Neuronal stem cell (in vitro differentiated cells): Measurements from ENCODE around the gene PKP4.
A peak's percentile ranks its signal among the peaks of the same experiment; 100 is the strongest.

Experiments used
- DNase-seq: peaks from one replicate; pipeline ENCODE4 v3.0.0-alpha.2; 2013; ENCODE audit warnings: low spot score
- H2AFZ ChIP-seq: one replicate; pipeline ENCODE4 v1.6.1; 2013; ENCODE audit warnings: mild to moderate bottlenecking, low read length, inconsistent platforms
- H2AK5ac ChIP-seq: 2 replicates; pipeline ENCODE4 v1.6.1; 2013; ENCODE audit warnings: low read depth, mild to moderate bottlenecking, inconsistent platforms, low read length, moderate library complexity, mixed read lengths
- H2BK120ac ChIP-seq: 2 replicates; pipeline ENCODE4 v1.6.1; 2013; ENCODE audit warnings: low read depth, mild to moderate bottlenecking, inconsistent platforms, low read length, moderate library complexity, mixed read lengths
- H2BK12ac ChIP-seq: one replicate; pipeline ENCODE4 v1.6.1; 2013; ENCODE audit warnings: low read length, inconsistent platforms
- H2BK15ac ChIP-seq: 2 replicates; pipeline ENCODE4 v1.6.1; 2013; ENCODE audit warnings: mild to moderate bottlenecking, low read length, inconsistent platforms, mixed read lengths
- H2BK5ac ChIP-seq: one replicate; pipeline ENCODE4 v1.6.1; 2013; ENCODE audit warnings: inconsistent platforms, mild to moderate bottlenecking, low read length, moderate library complexity
- H3K14ac ChIP-seq: one replicate; pipeline ENCODE4 v1.6.1; 2013; ENCODE audit warnings: low read length, inconsistent platforms
- H3K18ac ChIP-seq: 2 replicates; pipeline ENCODE4 v1.6.1; 2013; ENCODE audit warnings: low read length, inconsistent platforms
- H3K23ac ChIP-seq: 2 replicates; pipeline ENCODE4 v1.6.1; 2013; ENCODE audit warnings: low read depth, mild to moderate bottlenecking, mixed read lengths, low read length, inconsistent platforms; ENCODE audit not compliant: poor library complexity
- H3K27ac ChIP-seq: replicated peaks from 3 replicates; pipeline ENCODE4 v1.5.1; 2013; ENCODE audit warnings: low read length, inconsistent platforms
- H3K27me3 ChIP-seq, 3 experiments: 2 replicates each; pipeline ENCODE4 v1.6.1; 2013; ENCODE audit warnings: low read length in 3 of 3, mild to moderate bottlenecking in 2 of 3, inconsistent platforms in 1 of 3, low read depth in 1 of 3, mixed read lengths in 1 of 3, moderate library complexity in 1 of 3; ENCODE audit not compliant: control insufficient read depth in 3 of 3, insufficient read depth in 3 of 3
- H3K36me3 ChIP-seq, 2 donors: replicated peaks in 1 of 2; 2 replicates each; pipeline ENCODE4 v1.6.1; 2013; ENCODE audit warnings: low read length in 2 of 2; ENCODE audit not compliant: control insufficient read depth in 2 of 2, insufficient read depth in 2 of 2
- H3K4ac ChIP-seq: 2 replicates; pipeline ENCODE4 v1.6.1; 2013; ENCODE audit warnings: inconsistent platforms, mild to moderate bottlenecking, low read length, moderate library complexity
- H3K4me1 ChIP-seq, 2 donors: 1 replicate in 1 of 2; 2 replicates in 1 of 2; pipeline ENCODE4 v1.6.1; 2013; ENCODE audit warnings: low read length in 2 of 2, low read depth in 1 of 2; ENCODE audit not compliant: control insufficient read depth in 2 of 2, insufficient read depth in 1 of 2
- H3K4me2 ChIP-seq: one replicate; pipeline ENCODE4 v1.6.1; 2013; ENCODE audit warnings: mild to moderate bottlenecking, low read length, inconsistent platforms; ENCODE audit not compliant: insufficient read depth, poor library complexity, severe bottlenecking
- H3K4me3 ChIP-seq, 2 donors: 2 replicates each; pipeline ENCODE4 v1.5.1; 2013; ENCODE audit warnings: low read length in 2 of 2, mild to moderate bottlenecking in 2 of 2, inconsistent platforms in 1 of 2, moderate library complexity in 1 of 2
- H3K79me1 ChIP-seq: one replicate; pipeline ENCODE4 v1.6.1; 2013; ENCODE audit warnings: low read depth, mild to moderate bottlenecking, inconsistent platforms, low read length, moderate library complexity
- H3K9ac ChIP-seq: one replicate; pipeline ENCODE4 v1.6.1; 2013; ENCODE audit warnings: mild to moderate bottlenecking, low read depth, low read length, inconsistent platforms; ENCODE audit not compliant: poor library complexity
- H3K9me3 ChIP-seq, 2 donors: replicated peaks in 1 of 2; 2 replicates each; pipeline versions ENCODE3 to v1.6.1; 2013; ENCODE audit warnings: low read length in 2 of 2, mild to moderate bottlenecking in 2 of 2, inconsistent platforms in 1 of 2, low read depth in 1 of 2, mixed read lengths in 1 of 2, moderate library complexity in 1 of 2; ENCODE audit not compliant: control insufficient read depth in 2 of 2, insufficient read depth in 1 of 2
- H4K8ac ChIP-seq: one replicate; pipeline ENCODE4 v1.6.1; 2013; ENCODE audit warnings: low read depth, mild to moderate bottlenecking, inconsistent platforms, low read length, moderate library complexity
- H4K91ac ChIP-seq: one replicate; pipeline ENCODE4 v1.6.1; 2013; ENCODE audit warnings: low read length, low read depth, mild to moderate bottlenecking, inconsistent platforms; ENCODE audit not compliant: poor library complexity
- WGBS, 2 donors: extraction: QIAGEN DNeasy Blood & Tissue Kit; methylation state at CpG; one replicate each; pipeline ENCODE4 v1.1.7; 2013; ENCODE audit warnings: missing lambda C conversion rate in 2 of 2, mixed read lengths in 1 of 2; ENCODE audit not compliant: insufficient read length in 2 of 2, insufficient replicate concordance in 1 of 2; ENCODE audit errors: extremely low coverage in 2 of 2; 5-methylcytosine and 5-hydroxymethylcytosine counted together

PKP4 gene

GRCh38 chr2:158570869-158571268 is 114.1 kb downstream of the PKP4 start:
- Histone ChIP-seq H3K4me3 (no peak overlapping the region), H3K79me1 (peaks cover 2% of the 10 kb centered on the region), H2BK15ac (no peak overlapping the region), H2BK12ac (no peak overlapping the region), H3K4me2 (no peak overlapping the region), H2AFZ (no peak overlapping the region), H3K18ac (no peak overlapping the region), H3K4me1 (no peaks in the 10 kb centered on the region), H3K9me3 (peaks cover 0 to 8% of the 10 kb centered on the region in 2 donors), H2BK5ac (no peak overlapping the region), H3K14ac (no peak overlapping the region), H3K23ac (no peak overlapping the region), H2AK5ac (no peak overlapping the region), H3K4ac (no peak overlapping the region), H3K27ac (no peak overlapping the region), H3K36me3 (no peaks in the 10 kb centered on the region), H4K91ac (no peak overlapping the region), H3K9ac (no peak overlapping the region), H4K8ac (no peak overlapping the region), H3K27me3 (no peaks in the 10 kb centered on the region), H2BK120ac (no peak overlapping the region)
- DNase-seq = no peak
- WGBS, 2 donors = no CpG with 5 or more reads among the region's 3 CpGs

- H3K14ac ChIP-seq = no peak overlapping the region
- H3K18ac ChIP-seq = no peak overlapping the region
- no peak overlapping the region for H2BK5ac ChIP-seq
- DNase-seq = no peak
- H4K8ac ChIP-seq = no peak overlapping the region
- H3K4me1 ChIP-seq = no peaks in the 10 kb centered on the region
- H3K4me3 ChIP-seq = no peak overlapping the region
- peaks cover 0 to 8% of the 10 kb centered on the region in 2 donors for H3K9me3 ChIP-seq
- H3K4ac ChIP-seq = no peak overlapping the region
- no peak overlapping the region for H2BK15ac ChIP-seq
- no peak overlapping the region for H3K23ac ChIP-seq
- H2BK12ac ChIP-seq = no peak overlapping the region
- H3K27ac ChIP-seq = no peak overlapping the region
- no peak overlapping the region for H4K91ac ChIP-seq
- no peak overlapping the region for H3K4me2 ChIP-seq
- no peaks in the 10 kb centered on the region for H3K36me3 ChIP-seq
- H3K27me3 ChIP-seq = no peaks in the 10 kb centered on the region
- no peaks in the 10 kb centered on the region for H3K79me1 ChIP-seq
- no peak overlapping the region for H2BK120ac ChIP-seq
- H3K9ac ChIP-seq = no peak overlapping the region
- no peak overlapping the region for H2AK5ac ChIP-seq
- no peak overlapping the region for H2AFZ ChIP-seq
- no CpG with 5 or more reads among the region's 1 CpG for WGBS, 2 donors
Observed at GRCh38 chr2:158573739-158574138, 117.0 kb downstream of the PKP4 start.

- H2BK12ac ChIP-seq = no peak overlapping the region
- no peaks in the 10 kb centered on the region for H3K27me3 ChIP-seq
- H3K4me2 ChIP-seq = no peak overlapping the region
- H3K4me3 ChIP-seq = no peak overlapping the region
- no peak overlapping the region for H3K4ac ChIP-seq
- H2BK15ac ChIP-seq = no peak overlapping the region
- H3K27ac ChIP-seq = no peak overlapping the region
- H3K23ac ChIP-seq = no peak overlapping the region
- H2AK5ac ChIP-seq = no peak overlapping the region
- peaks cover 0 to 8% of the 10 kb centered on the region in 2 donors for H3K9me3 ChIP-seq
- no peak overlapping the region for H4K91ac ChIP-seq
- no peak overlapping the region for H2BK5ac ChIP-seq
- H2AFZ ChIP-seq = no peak overlapping the region
- no peak overlapping the region for H3K14ac ChIP-seq
- no peak for DNase-seq
- H3K4me1 ChIP-seq = no peaks in the 10 kb centered on the region
- no peaks in the 10 kb centered on the region for H3K36me3 ChIP-seq
- no peak overlapping the region for H3K18ac ChIP-seq
- no peak overlapping the region for H2BK120ac ChIP-seq
- no peak overlapping the region for H4K8ac ChIP-seq
- no peak overlapping the region for H3K9ac ChIP-seq
- no peaks in the 10 kb centered on the region for H3K79me1 ChIP-seq
- no CpG with 5 or more reads among the region's 2 CpGs for WGBS, 2 donors
Observed at GRCh38 chr2:158575051-158575635, 118.4 kb downstream of the PKP4 start.

- Histone ChIP-seq H2BK15ac (no peak overlapping the region), H3K9me3 (peaks cover 0 to 6% of the 10 kb centered on the region in 2 donors), H2BK12ac (no peak overlapping the region), H3K18ac (no peak overlapping the region), H3K27ac (no peak overlapping the region), H3K36me3 (no peaks in the 10 kb centered on the region), H3K4me2 (no peak overlapping the region), H4K8ac (no peak overlapping the region), H3K27me3 (no peaks in the 10 kb centered on the region), H3K4ac (no peak overlapping the region), H2AFZ (no peak overlapping the region), H3K9ac (no peak overlapping the region), H3K14ac (no peak overlapping the region), H2BK5ac (no peak overlapping the region), H3K4me3 (peak overlapping the region in 1 of 2 donors; percentile 31), H2BK120ac (no peak overlapping the region), H3K79me1 (no peaks in the 10 kb centered on the region), H3K4me1 (no peaks in the 10 kb centered on the region), H4K91ac (no peak overlapping the region), H2AK5ac (no peak overlapping the region), H3K23ac (no peak overlapping the region)
- no peak for DNase-seq
- no CpG with 5 or more reads among the region's 5 CpGs for WGBS, 2 donors
Observed at GRCh38 chr2:158577141-158577540, 120.4 kb downstream of the PKP4 start.
